ENCODE measurements around the gene TMEM101. TPM values are rescaled to one million over a fixed set of nuclear protein-coding genes. Genes with fewer than 3 reads are reported as not detected.

The TMEM101 gene
- total RNA-seq, 1 experiment from 2014 or later: 32.1 TPM

- Mint-ChIP-seq H3K27me3 (ENCODE audit: low read depth) (peaks cover 27% of the 10 kb centered on the region), H3K27ac (peak within 1 kb of the TSS; percentile 87; the same call in 1 of the 2 replicates), H3K9me3 (no peaks in the 10 kb centered on the region), H3K4me3 (peak within 1 kb of the TSS; percentile 92), H3K4me1 (peaks cover 20% of the 10 kb centered on the region), H3K36me3 (no peaks in the 10 kb centered on the region)
- TF ChIP-seq SMAD4 (CRISPR knock-in tag; IDR thresholded peaks at IDR 0.05) (no peak), CREM (CRISPR knock-in tag; IDR thresholded peaks at IDR 0.05) (no peak), HMGXB4 (CRISPR knock-in tag; IDR thresholded peaks at IDR 0.05) (no peak), FOXP4 (CRISPR knock-in tag; IDR thresholded peaks at IDR 0.05) (peak; percentile 28; the same call in 1 of the 2 replicates), NR3C1 (CRISPR knock-in tag; conservative IDR thresholded peaks at IDR 0.05; ENCODE audit: low read depth) (no peak; the same call in 1 of the 2 replicates), SP1 (CRISPR knock-in tag; conservative IDR thresholded peaks at IDR 0.05) (peak; percentile 45), GTF2I (CRISPR knock-in tag; conservative IDR thresholded peaks at IDR 0.05) (no peak)
- CTCF ChIA-PET: interaction anchor here (0.5 to 7.0 kb wide), 25 partner anchors 10 to 859 kb away, joined by 3 to 74 read pairs (median 4); partner anchors contain the start of genes CD300LG, PPY, PYY and TMEM101
- POLR2A ChIA-PET: interaction anchor here (0.6 to 1.2 kb wide), 4 partner anchors 10 to 217 kb away, joined by 3 to 5 read pairs (median 4); partner anchors contain the start of gene TMEM101
- ATAC-seq (peak; percentile 4; the same call in 1 of the 2 replicates), DNase-seq (ENCODE audit: low spot score) (peak; percentile 58)
These were observed 10.5 kb downstream of the TMEM101 start, which contains the start of gene NAGS for GRCh38 chr17:44004077-44004760. Gene NAGS, plus strand, starts transcription at chr17:44004622. Its CDS starts 42 bp downstream, at chr17:44004664.

- DNase-seq (ENCODE audit: low spot score): no peak
- no peak overlapping the region for H3K4me3 Mint-ChIP-seq
- ChIA-PET CTCF (interaction anchor here (1.1 to 2.1 kb wide), 3 partner anchors 12 to 58 kb away, joined by 4 to 8 read pairs (median 4); no protein-coding TSS in a partner anchor), POLR2A (no interaction called here)
- H3K27ac Mint-ChIP-seq: no peak overlapping the region
- no peak for ATAC-seq
- no peaks in the 10 kb centered on the region for H3K9me3 Mint-ChIP-seq
- peaks cover 27% of the 10 kb centered on the region for H3K27me3 Mint-ChIP-seq (ENCODE audit: low read depth)
- peaks cover 10% of the 10 kb centered on the region for H3K4me1 Mint-ChIP-seq
- TF ChIP-seq USF1 (CRISPR knock-in tag; IDR thresholded peaks at IDR 0.05) (no peak), FOXJ3 (CRISPR knock-in tag; IDR thresholded peaks at IDR 0.05; ENCODE audit: borderline replicate concordance) (no peak), ARID4B (CRISPR knock-in tag; IDR thresholded peaks at IDR 0.05; ENCODE audit: borderline replicate concordance) (no peak), ZNF219 (CRISPR knock-in tag; IDR thresholded peaks at IDR 0.05; ENCODE audit: borderline replicate concordance) (no peak), GABPB1 (CRISPR knock-in tag; IDR thresholded peaks at IDR 0.05) (peak; percentile 100), JUN (CRISPR knock-in tag; IDR thresholded peaks at IDR 0.05) (no peak)
- no peaks in the 10 kb centered on the region for H3K36me3 Mint-ChIP-seq
These were observed 12.5 kb downstream of the TMEM101 start for GRCh38 chr17:44002141-44002848.

Measured in WTC11 (cell line).